Hematopoietic multipotent progenitor cell treated with erythropoietin and hydrocortisone succinate and interleukin-3 and kit ligand, for 15 days (in vitro differentiated cells): ENCODE data around the gene ANKRD13D.
A peak's percentile ranks its signal among the peaks of the same experiment; 100 is the strongest.

Experiments used
- DNase-seq: peaks from one replicate; pipeline ENCODE4 v3.0.0-alpha.2; 2015; ENCODE audit warnings: low spot score

Gene ANKRD13D

GRCh38 chr11:67273260-67273990 is 15.7 kb upstream of the ANKRD13D start:
- DNase-seq = no peak

DNA sequence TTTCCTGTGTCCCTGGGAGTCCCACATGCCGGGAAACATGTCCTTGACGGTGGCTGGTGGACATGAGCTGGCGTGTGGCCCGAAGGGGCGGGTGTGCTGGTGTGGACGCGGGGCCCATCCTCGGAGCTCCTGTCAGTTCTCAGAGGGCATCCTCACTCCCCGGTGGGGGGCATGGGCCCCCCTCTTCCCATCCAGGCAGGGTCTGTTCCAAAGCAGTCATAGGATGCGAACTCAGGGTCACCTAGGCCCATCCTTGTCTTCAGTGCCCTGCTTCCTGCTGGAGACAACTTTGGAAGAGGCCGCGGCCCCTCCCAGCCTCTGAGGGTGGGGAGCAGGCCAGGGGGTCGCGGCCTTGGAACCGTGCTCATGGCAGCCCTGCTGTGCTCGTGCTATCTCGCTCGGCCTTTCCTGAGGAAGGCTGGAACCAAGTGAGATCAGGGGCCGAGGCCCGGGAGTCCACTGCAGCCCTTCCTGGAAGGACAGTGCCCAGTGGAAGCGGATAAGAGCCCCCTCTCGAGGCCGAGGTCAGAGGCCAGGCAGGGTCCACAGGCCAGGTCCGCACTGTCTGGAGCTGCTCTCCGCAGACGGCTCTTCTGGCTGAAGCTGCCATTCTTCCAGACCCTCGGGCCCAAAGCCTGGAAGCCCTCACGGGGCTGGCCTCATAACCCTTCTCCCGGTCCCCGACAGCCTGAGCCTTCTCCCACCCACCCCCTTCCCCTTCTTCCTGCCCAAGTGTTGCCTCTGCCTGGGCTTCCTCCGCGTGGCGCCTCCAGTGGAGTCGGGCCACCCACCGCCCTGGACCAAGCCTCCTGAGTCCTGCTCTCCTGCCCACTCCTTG is 14.1 kb upstream of the ANKRD13D start:
- DNase-seq = no peak

DNA sequence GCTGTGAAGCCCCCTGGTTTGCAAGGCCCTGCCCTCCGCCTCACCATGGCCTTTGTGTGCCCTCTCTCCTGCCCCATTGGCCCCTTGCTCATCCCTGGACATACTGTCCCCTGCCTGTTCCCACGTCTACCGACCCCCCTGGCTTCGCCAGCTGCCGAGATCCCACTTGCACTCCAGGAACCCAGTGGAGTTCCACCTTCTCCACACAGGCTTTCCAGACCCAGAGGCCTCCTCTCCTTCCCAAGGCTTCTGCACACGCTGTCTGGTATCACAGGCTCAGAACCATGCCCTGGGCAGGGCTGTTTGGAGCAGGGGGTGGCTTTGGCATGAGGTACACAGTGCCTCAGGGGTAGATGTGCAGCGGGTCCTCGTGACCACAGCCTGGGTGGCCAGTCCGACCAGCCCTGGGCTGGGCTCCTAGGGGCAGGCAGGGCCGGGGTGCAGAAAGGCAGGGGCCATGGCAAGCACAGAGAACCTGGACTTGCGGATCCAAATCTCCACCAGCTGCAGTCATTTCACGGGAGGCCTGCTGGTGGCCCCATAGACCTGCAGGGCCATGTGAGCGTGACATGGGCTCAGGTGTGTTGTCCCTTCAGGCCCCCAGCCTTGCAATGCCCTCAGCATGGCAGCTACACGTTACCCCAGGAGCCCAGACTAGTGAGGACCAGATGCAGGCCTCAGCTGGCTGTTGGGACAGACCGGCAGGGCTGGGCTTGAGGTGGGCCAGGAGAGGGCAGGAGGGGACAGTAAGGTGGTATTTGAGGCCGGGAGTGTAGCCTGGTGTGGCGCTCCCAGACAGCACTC is 13.3 kb upstream of the ANKRD13D start:
- no peak for DNase-seq

DNA sequence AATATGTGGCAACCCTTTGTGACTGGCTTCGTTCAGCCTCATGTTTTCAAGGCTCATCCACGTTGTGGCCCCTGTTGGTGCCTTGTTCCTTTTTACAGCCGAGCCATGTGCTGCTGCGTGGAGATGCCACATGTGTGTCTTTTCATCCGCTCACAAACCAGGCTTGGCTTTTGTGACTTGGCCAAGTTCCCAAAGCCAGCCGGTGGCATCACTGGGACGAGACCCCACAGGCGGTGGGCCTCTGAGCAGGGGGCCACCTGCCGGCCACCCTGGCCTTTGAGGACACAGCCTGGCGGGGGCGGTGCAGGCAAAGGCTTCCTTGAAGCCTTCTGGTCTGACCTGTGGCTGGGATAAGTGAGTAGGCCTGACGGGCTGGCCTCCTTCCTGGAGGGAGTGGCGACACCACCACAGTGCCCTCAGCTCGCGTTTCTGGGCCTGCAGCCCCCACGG is 12.3 kb upstream of the ANKRD13D start:
- DNase-seq = no peak

GRCh38 chr11:67277231-67277961 is 11.7 kb upstream of the ANKRD13D start:
- DNase-seq = peak; percentile 76

- DNase-seq = no peak
Observed at GRCh38 chr11:67278135-67278938, 10.8 kb upstream of the ANKRD13D start.

- DNase-seq = no peak
Observed at GRCh38 chr11:67278939-67279588, 10.0 kb upstream of the ANKRD13D start.

- no peak for DNase-seq
Observed at GRCh38 chr11:67279589-67280340, 9.3 kb upstream of the ANKRD13D start.

GRCh38 chr11:67280341-67280787 is 8.7 kb upstream of the ANKRD13D start:
- no peak for DNase-seq

GRCh38 chr11:67280788-67281551 is 8.1 kb upstream of the ANKRD13D start:
- no peak for DNase-seq

- DNase-seq = no peak
Observed at GRCh38 chr11:67281552-67282150, 7.5 kb upstream of the ANKRD13D start.

DNA sequence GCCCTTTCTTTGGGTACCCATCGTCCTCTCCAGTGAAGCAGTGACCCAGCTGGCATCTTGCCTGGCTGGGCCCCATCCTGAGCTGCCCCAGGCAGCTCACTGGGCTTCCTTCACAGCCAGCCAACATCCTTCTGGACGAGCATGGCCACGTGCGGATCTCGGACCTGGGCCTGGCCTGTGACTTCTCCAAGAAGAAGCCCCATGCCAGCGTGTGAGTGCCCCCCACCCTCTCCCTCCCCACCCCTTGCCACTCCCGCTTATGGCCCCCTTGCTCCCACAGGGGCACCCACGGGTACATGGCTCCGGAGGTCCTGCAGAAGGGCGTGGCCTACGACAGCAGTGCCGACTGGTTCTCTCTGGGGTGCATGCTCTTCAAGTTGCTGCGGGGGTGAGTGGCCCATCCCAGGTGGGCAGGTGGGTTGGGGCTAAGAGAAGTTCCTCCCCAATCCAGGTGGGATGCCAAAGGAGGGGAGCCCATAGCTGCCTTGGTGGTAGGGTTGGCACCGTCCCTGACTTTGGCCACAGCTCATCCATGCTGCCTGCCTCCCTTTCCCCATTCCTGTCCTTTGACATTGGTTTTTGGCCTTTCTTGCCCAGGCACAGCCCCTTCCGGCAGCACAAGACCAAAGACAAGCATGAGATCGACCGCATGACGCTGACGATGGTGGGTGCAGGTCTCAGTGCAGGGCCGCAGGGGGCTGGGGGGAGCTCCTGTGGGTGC is 6.8 kb upstream of the ANKRD13D start:
- no peak for DNase-seq

- DNase-seq = no peak
Observed at GRCh38 chr11:67282876-67283371, 6.2 kb upstream of the ANKRD13D start.

DNA sequence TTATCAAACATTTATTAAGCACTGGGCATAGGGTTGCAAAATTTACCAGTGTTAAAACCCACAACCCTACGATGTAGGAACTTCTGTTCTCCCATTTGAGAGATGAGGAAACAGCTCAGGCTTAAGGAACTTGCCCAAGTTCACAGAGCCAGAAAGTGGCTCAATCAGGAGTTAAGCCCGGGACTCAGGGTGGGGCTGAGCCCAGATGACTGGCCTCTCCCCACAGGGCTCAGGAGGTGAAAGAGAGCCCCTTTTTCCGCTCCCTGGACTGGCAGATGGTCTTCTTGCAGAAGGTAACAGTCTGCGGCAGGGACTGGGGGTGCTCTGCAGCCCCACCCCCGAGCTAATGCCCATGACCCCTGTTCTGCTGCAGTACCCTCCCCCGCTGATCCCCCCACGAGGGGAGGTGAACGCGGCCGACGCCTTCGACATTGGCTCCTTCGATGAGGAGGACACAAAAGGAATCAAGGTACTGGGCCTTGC is 5.6 kb upstream of the ANKRD13D start:
- DNase-seq = no peak

DNA sequence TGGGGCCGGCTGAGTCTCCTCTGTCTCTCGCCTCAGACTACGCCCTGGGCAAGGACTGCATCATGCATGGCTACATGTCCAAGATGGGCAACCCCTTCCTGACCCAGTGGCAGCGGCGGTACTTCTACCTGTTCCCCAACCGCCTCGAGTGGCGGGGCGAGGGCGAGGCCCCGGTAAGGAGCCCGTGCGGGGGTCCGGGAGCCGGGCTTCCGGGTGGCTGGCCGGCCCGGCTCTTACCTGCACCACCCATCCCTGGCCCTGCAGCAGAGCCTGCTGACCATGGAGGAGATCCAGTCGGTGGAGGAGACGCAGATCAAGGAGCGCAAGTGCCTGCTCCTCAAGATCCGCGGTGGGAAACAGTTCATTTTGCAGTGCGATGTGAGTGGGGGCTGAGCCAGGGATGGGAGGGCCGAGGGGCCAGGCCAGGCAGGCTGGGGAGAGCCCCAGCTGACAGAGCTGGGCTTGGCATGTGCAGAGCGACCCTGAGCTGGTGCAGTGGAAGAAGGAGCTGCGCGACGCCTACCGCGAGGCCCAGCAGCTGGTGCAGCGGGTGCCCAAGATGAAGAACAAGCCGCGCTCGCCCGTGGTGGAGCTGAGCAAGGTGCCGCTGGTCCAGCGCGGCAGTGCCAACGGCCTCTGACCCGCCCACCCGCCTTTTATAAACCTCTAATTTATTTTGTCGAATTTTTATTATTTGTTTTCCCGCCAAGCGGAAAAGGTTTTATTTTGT is 4.1 kb upstream of the ANKRD13D start:
- DNase-seq = no peak
